HCT116 (cell line): Measurements from ENCODE around the gene PRR15L. TPM values are rescaled to one million over a fixed set of nuclear protein-coding genes. Genes with fewer than 3 reads are reported as not detected.
"Not testable (repeated sequence)": the region's sequence is repeated elsewhere in the genome, so short reads cannot be mapped to it uniquely, and the experiment has no call there.

Experiments used
- ATAC-seq: fragments of 200-7000 bp; cut with Tn5 transposase; 2 replicates; pipeline ENCODE4 v1.9.1; 2020; ENCODE audit warnings: mild to moderate bottlenecking, moderate library complexity
- BruUV-seq: library from RNA; stranded (reverse); fragments of 400-500 nt; replicated peaks from 2 replicates; lab custom pipeline; 2021; lab: Mats Ljungman, UMichigan
- CTCF ChIA-PET: fragments of 300-600 bp; sonication (Branson Sonifier 250); formaldehyde crosslinking; loops from one replicate; lab custom pipeline; 2021; ENCODE audit warnings: antibody characterized with exemption; lab: Charles Lee
- POLR2A ChIA-PET: fragments of 300-600, 350-600 bp; sonication (Branson Sonifier 250); formaldehyde crosslinking; loops from one replicate; lab custom pipeline; 2021; ENCODE audit warnings: antibody characterized with exemption; lab: Charles Lee
- RAD21 ChIA-PET, 2 experiments: fragments of 300-600 bp; sonication (Branson Sonifier 250); formaldehyde crosslinking; loops; one replicate each; lab custom pipeline; 2023; ENCODE audit warnings: low total read pairs in 2 of 2; ENCODE audit not compliant: uncharacterized antibody in 2 of 2, unreplicated experiment in 2 of 2, low non-redundant PET in 1 of 2; lab: Charles Lee
- DNase-seq: peaks from one replicate; pipeline ENCODE4 v3.0.0-alpha.2; 2010; ENCODE audit warnings: low read depth, low spot score
- H2AFZ ChIP-seq: fragments of 200-600 bp; shearing (Covaris generic), sonication (generic); 2 replicates; pipeline ENCODE4 v1.6.1; 2017; ENCODE audit warnings: low read depth, mixed run types, mixed read lengths, antibody characterized with exemption, low read length; ENCODE audit not compliant: poor library complexity, severe bottlenecking
- H3K27ac ChIP-seq: 2 replicates; pipeline ENCODE4 v1.5.1; 2012; ENCODE audit warnings: low read depth, low read length
- H3K27me3 ChIP-seq: fragments of 200-600 bp; sonication (generic); 2 replicates; pipeline ENCODE4 v1.6.1; 2016; ENCODE audit warnings: mixed run types, low read length, mixed read lengths; ENCODE audit not compliant: insufficient read depth
- H3K36me3 ChIP-seq, 2 experiments: fragments of 200-500 bp in 1 of 2; fragments of 200-600 bp in 1 of 2; sonication (Bioruptor generic) in 1 of 2; sonication (generic) in 1 of 2; 2 replicates each; pipeline versions ENCODE4 v1.5.1 to v1.6.1; 2014 to 2016; ENCODE audit warnings: low read length in 2 of 2, inconsistent platforms in 1 of 2, mixed read lengths in 1 of 2, mixed run types in 1 of 2; ENCODE audit not compliant: insufficient read depth in 2 of 2, control insufficient read depth in 1 of 2
- H3K4me1 ChIP-seq, 2 experiments: fragments of 200-600 bp in 1 of 2; sonication (generic) in 1 of 2; 2 replicates each; pipeline versions ENCODE4 v1.5.1 to v1.6.1; 2012 to 2017; ENCODE audit warnings: low read length in 2 of 2, inconsistent platforms in 1 of 2, mild to moderate bottlenecking in 1 of 2, mixed read lengths in 1 of 2, mixed run types in 1 of 2, moderate library complexity in 1 of 2; ENCODE audit not compliant: insufficient read depth in 2 of 2, control insufficient read depth in 1 of 2
- H3K4me2 ChIP-seq: fragments of 200-600 bp; sonication (generic); 2 replicates; pipeline ENCODE4 v1.6.1; 2017; ENCODE audit warnings: mixed run types, low read length, mixed read lengths
- H3K4me3 ChIP-seq, 2 experiments: fragments of 200-600 bp in 1 of 2; sonication (generic) in 1 of 2; replicated peaks in 1 of 2; 2 replicates each; pipeline ENCODE4 v1.5.1; 2011 to 2016; ENCODE audit warnings: low read length in 2 of 2, control low read depth in 1 of 2, low read depth in 1 of 2, mild to moderate bottlenecking in 1 of 2, mixed read lengths in 1 of 2, mixed run types in 1 of 2
- H3K79me2 ChIP-seq: fragments of 200-600 bp; sonication (generic); 2 replicates; pipeline ENCODE4 v1.6.1; 2017; ENCODE audit warnings: mild to moderate bottlenecking, mixed run types, low read length, moderate library complexity, mixed read lengths; ENCODE audit not compliant: insufficient read depth
- H3K9ac ChIP-seq: fragments of 200-600 bp; sonication (generic); 2 replicates; pipeline ENCODE4 v1.6.1; 2016; ENCODE audit warnings: low read length, mixed read lengths
- H3K9me2 ChIP-seq: fragments of 200-600 bp; sonication (generic), shearing (Covaris generic); 2 replicates; pipeline ENCODE4 v1.6.1; 2017; ENCODE audit warnings: mixed run types, mild to moderate bottlenecking, moderate library complexity; ENCODE audit not compliant: insufficient read depth
- H3K9me3 ChIP-seq, 2 experiments: fragments of 200-500 bp in 1 of 2; fragments of 200-600 bp in 1 of 2; sonication (Bioruptor generic) in 1 of 2; sonication (generic) in 1 of 2; 2 replicates each; pipeline ENCODE4 v1.6.1; 2014 to 2017; ENCODE audit warnings: low read length in 2 of 2, mixed read lengths in 2 of 2, inconsistent platforms in 1 of 2, low read depth in 1 of 2, mild to moderate bottlenecking in 1 of 2, mixed run types in 1 of 2, moderate library complexity in 1 of 2; ENCODE audit not compliant: control insufficient read depth in 1 of 2, insufficient read depth in 1 of 2
- H4K20me1 ChIP-seq: fragments of 200-600 bp; sonication (generic), shearing (Covaris generic); 2 replicates; pipeline ENCODE4 v1.6.1; 2017; ENCODE audit warnings: mixed run types, mild to moderate bottlenecking, moderate library complexity; ENCODE audit not compliant: insufficient read depth
- CBX3 ChIP-seq: IDR thresholded peaks from 2 replicates; pipeline ENCODE4 v1.6.1; 2012; ENCODE audit warnings: low read depth
- ELF1 ChIP-seq: IDR thresholded peaks from 2 replicates; pipeline ENCODE4 v1.6.1; 2012; ENCODE audit warnings: low read depth, borderline replicate concordance
- EZH2 ChIP-seq: fragments of 200-600 bp; sonication (generic); IDR thresholded peaks from 2 replicates; pipeline ENCODE4 v1.6.1; 2017; ENCODE audit warnings: antibody characterized with exemption, mixed run types
- EZH2phosphoT487 ChIP-seq: fragments of 200-600 bp; IDR thresholded peaks from 2 replicates; pipeline ENCODE4 v1.6.1; 2018; ENCODE audit warnings: antibody characterized with exemption, borderline replicate concordance
- FOSL1 ChIP-seq: IDR thresholded peaks from 2 replicates; pipeline ENCODE4 v1.6.1; 2012; ENCODE audit warnings: low read depth
- JUND ChIP-seq: IDR thresholded peaks from 2 replicates; pipeline ENCODE4 v1.6.1; 2012
- POLR2A ChIP-seq: IDR thresholded peaks from 2 replicates; pipeline ENCODE4 v1.7.0; 2011; ENCODE audit warnings: borderline replicate concordance; ENCODE audit not compliant: insufficient read depth, insufficient read length; ENCODE audit errors: extremely low read depth
- RAD21 ChIP-seq: IDR thresholded peaks from 2 replicates; pipeline ENCODE4 v1.6.1; 2012; ENCODE audit warnings: low read depth, mild to moderate bottlenecking
- TCF7L2 ChIP-seq: IDR thresholded peaks from 2 replicates; pipeline ENCODE4 v1.7.0; 2011; ENCODE audit warnings: borderline replicate concordance, inconsistent platforms; ENCODE audit not compliant: insufficient read depth, insufficient read length; ENCODE audit errors: extremely low read depth
- YY1 ChIP-seq: IDR thresholded peaks from 2 replicates; pipeline ENCODE4 v1.6.1; 2011; ENCODE audit warnings: low read length, low read depth, moderate library complexity, mild to moderate bottlenecking; ENCODE audit not compliant: insufficient replicate concordance; ENCODE audit errors: extremely low read depth
- ZFX ChIP-seq: fragments of 450-650 bp; IDR thresholded peaks from 2 replicates; pipeline ENCODE4 v1.6.1; 2017
- intact Hi-C: fragments of 100-400 bp; cut with micrococcal nuclease; formaldehyde crosslinking; loops from 2 replicates; pipeline ENCODE4 v1.10.0; 2022
- total RNA-seq: library from RNA; stranded (reverse); gene quantifications from one replicate; pipeline ENCODE4 v1.2.1, GENCODE V29; 2021; ENCODE audit not compliant: unreplicated experiment
- TF ChIP-seq, protein P1 (sequence below): IDR thresholded peaks from 2 replicates; pipeline ENCODE4 v1.6.1; 2012; ENCODE audit warnings: low read depth
- TF ChIP-seq, protein P2 (sequence below): IDR thresholded peaks from 2 replicates; pipeline ENCODE4 v1.6.1; 2011; ENCODE audit warnings: mild to moderate bottlenecking, low read length, moderate library complexity; ENCODE audit not compliant: insufficient replicate concordance; ENCODE audit errors: extremely low read depth

Gene PRR15L
- total RNA-seq, 1 experiment from 2014 or later, result 0.34 TPM

DNA sequence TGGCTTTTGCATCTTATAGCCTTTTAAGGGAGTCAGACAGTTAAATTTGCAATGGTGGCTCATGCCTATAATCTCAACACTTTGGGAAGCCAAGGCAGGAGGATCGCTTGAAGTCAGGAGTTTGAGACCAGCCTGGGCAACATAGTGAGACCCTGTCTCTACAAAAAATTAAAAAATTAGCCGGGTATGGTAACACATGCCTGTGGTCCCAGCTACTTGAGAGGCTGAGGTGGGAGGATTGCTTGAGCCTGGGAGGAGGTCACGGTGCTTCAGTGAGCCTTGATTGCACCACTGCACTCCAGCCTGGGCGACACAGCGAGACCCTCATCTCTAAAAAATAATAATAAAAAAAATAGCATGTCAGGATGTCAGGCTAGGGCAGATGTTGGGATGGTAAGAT, 44.0 kb upstream of the PRR15L start:
- H3K9me2 ChIP-seq, ATAC-seq, H3K4me2 ChIP-seq, H4K20me1 ChIP-seq, H3K36me3 ChIP-seq, H3K9ac ChIP-seq, DNase-seq, H3K79me2 ChIP-seq, H2AFZ ChIP-seq, H3K27me3 ChIP-seq, BruUV-seq, RAD21 ChIA-PET, H3K4me3 ChIP-seq, intact Hi-C loops, H3K9me3 ChIP-seq, H3K27ac ChIP-seq: not testable (repeated sequence)
- CTCF ChIA-PET, result interaction anchor here (1.2 to 2.7 kb wide), 5 partner anchors 10 to 55 kb away, joined by 3 to 11 read pairs (median 4); partner anchors contain the start of gene CDK5RAP3
- POLR2A ChIA-PET, result interaction anchor here (1.4 kb wide), 1 partner anchor 106 kb away, joined by 5 read pairs; no protein-coding TSS in a partner anchor
- H3K4me1 ChIP-seq, result peaks cover 16 to 41% of the 10 kb centered on the region in 2 experiments

DNA sequence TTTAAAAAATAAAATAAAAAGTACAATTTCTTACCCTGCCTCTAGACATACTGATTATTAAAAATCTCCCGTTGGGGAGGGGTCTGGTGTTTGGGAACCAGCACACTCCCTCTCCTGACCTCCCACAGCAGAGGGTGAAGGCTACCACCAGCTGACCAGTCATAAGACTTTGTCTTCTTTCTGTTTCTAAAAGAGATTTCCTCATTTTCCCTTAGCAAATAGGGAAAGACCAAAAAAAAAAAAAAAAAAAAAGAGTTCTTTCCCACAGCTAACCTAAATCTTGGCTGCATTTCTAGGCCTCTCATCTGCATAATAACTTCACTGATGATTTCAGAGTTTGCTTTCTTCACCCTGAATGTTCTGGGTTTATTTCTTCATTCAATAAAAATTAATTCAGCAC, 43.5 kb upstream of the PRR15L start:
- Histone ChIP-seq H3K27me3 (no peaks in the 10 kb centered on the region), H3K9me2 (no peaks in the 10 kb centered on the region), H3K4me3 (no peak overlapping the region), H3K4me1 (peaks cover 15 to 41% of the 10 kb centered on the region in 2 experiments), H3K4me2 (no peak overlapping the region), H3K79me2 (no peaks in the 10 kb centered on the region), H3K9me3 (no peaks in the 10 kb centered on the region), H4K20me1 (no peaks in the 10 kb centered on the region), H3K27ac (no peak overlapping the region), H3K36me3 (no peaks in the 10 kb centered on the region), H2AFZ (no peak overlapping the region), H3K9ac (no peak overlapping the region)
- no TSS peak for BruUV-seq
- intact Hi-C loops, result no loop called here
- no peak for DNase-seq
- ATAC-seq, result no peak
- POLR2A ChIA-PET, result interaction anchor here (1.4 kb wide), 1 partner anchor 106 kb away, joined by 5 read pairs; no protein-coding TSS in a partner anchor
- RAD21 ChIA-PET, result no interaction called here
- CTCF ChIA-PET, result interaction anchor here (1.2 to 2.7 kb wide), 3 partner anchors 17 to 54 kb away, joined by 3 to 11 read pairs (median 10); partner anchors contain the start of gene CDK5RAP3
- TF ChIP-seq, protein P1, sequence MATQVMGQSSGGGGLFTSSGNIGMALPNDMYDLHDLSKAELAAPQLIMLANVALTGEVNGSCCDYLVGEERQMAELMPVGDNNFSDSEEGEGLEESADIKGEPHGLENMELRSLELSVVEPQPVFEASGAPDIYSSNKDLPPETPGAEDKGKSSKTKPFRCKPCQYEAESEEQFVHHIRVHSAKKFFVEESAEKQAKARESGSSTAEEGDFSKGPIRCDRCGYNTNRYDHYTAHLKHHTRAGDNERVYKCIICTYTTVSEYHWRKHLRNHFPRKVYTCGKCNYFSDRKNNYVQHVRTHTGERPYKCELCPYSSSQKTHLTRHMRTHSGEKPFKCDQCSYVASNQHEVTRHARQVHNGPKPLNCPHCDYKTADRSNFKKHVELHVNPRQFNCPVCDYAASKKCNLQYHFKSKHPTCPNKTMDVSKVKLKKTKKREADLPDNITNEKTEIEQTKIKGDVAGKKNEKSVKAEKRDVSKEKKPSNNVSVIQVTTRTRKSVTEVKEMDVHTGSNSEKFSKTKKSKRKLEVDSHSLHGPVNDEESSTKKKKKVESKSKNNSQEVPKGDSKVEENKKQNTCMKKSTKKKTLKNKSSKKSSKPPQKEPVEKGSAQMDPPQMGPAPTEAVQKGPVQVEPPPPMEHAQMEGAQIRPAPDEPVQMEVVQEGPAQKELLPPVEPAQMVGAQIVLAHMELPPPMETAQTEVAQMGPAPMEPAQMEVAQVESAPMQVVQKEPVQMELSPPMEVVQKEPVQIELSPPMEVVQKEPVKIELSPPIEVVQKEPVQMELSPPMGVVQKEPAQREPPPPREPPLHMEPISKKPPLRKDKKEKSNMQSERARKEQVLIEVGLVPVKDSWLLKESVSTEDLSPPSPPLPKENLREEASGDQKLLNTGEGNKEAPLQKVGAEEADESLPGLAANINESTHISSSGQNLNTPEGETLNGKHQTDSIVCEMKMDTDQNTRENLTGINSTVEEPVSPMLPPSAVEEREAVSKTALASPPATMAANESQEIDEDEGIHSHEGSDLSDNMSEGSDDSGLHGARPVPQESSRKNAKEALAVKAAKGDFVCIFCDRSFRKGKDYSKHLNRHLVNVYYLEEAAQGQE, result no peak
- TF ChIP-seq EZH2phosphoT487 (no peak), ZFX (no peak), FOSL1 (no peak), RAD21 (no peak), TCF7L2 (no peak), CBX3 (no peak), EZH2 (no peak), YY1 (no peak), ELF1 (no peak), JUND (no peak), POLR2A (no peak)
- TF ChIP-seq, protein P2, sequence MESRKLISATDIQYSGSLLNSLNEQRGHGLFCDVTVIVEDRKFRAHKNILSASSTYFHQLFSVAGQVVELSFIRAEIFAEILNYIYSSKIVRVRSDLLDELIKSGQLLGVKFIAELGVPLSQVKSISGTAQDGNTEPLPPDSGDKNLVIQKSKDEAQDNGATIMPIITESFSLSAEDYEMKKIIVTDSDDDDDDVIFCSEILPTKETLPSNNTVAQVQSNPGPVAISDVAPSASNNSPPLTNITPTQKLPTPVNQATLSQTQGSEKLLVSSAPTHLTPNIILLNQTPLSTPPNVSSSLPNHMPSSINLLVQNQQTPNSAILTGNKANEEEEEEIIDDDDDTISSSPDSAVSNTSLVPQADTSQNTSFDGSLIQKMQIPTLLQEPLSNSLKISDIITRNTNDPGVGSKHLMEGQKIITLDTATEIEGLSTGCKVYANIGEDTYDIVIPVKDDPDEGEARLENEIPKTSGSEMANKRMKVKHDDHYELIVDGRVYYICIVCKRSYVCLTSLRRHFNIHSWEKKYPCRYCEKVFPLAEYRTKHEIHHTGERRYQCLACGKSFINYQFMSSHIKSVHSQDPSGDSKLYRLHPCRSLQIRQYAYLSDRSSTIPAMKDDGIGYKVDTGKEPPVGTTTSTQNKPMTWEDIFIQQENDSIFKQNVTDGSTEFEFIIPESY, result no peak
